HG03565 (cell line): ENCODE measurements around the gene COPS2.
"Not testable (repeated sequence)": the region's sequence is repeated elsewhere in the genome, so short reads cannot be mapped to it uniquely, and the experiment has no call there.

Experiments
- ATAC-seq: cut with Tn5 transposase; IDR thresholded peaks from one replicate; pipeline ENCODE4 v1.9.1; 2021; ENCODE audit warnings: mild to moderate bottlenecking, moderate library complexity; ENCODE audit not compliant: unreplicated experiment

Gene COPS2

DNA sequence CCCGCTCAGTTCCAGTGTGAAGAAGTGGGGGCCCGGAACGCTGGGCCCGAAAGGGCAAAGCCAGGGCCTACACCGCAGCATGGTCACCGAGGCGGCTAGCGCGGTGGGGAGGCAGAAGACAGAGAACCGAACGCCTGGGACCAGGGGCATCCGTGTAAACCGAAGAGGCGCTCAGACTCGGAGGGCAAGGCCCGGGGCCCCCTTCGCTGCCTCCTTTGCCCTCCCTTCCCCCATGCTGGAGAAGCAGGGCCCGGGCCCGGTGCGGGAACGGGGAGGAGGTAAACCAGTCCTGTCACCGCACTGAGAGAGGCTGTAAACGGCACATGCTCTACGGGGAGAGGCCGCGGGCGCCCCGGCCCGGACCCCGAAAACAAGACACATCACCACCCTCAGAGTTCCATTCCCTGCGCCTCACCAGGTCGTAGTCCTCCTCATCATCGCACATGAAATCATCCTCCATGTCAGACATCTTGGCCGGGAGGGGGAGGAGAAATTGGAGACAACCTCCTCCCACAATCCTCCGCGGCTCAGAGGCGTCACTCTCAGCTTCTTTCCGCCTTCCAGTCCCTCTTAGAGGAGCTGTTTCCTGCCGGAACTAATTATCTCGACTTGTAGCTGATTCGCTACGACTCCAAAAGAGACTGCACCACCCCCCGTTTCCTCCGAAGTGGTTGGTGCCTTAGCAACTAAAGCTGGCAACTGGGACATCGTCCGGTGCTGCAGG is at the start of gene COPS2:
Gene COPS2, minus strand, starts transcription at position 490 of the 724 bp plus-strand sequence. Its CDS starts 21 bp downstream, at position 469.
- ATAC-seq: peak; percentile 90

DNA sequence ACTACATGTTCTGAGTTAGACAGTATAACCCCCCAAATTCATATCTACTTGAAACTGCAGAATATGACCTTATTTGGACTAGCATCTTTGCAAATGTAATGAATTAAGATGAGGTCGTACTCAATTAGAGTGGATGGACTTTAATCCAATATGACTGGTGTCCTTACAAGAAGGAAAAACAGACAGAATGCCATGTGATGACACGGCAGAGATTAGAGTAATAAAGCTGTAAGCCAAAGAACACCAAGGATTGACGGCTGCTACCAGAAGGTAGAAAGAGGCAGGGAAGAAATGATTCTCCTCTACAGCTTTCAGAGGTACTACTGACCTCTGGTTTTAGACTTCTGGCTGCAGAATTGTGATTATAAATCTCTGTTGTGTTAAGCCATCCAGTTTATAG is 44.9 kb upstream of the COPS2 start:
- no peak for ATAC-seq

DNA sequence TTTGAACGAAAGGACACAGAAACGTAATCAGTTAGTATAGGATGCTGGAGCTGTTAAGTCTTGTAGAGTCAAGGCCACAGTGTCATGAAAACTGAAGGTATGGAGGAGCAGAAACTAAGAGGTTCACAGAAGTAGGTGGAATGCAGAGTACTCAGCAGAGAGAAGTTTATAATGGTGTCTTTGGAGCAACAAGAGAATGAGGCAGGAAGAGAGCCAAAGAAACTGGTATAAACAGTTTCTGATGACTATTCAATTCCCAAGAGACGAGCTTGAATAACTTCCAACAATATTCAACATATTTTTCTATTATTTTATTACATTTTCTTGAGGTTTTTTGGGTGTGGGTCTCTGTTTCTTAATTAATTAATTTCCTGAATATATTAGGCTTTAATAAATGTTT is 44.3 kb upstream of the COPS2 start:
- ATAC-seq: no peak

DNA sequence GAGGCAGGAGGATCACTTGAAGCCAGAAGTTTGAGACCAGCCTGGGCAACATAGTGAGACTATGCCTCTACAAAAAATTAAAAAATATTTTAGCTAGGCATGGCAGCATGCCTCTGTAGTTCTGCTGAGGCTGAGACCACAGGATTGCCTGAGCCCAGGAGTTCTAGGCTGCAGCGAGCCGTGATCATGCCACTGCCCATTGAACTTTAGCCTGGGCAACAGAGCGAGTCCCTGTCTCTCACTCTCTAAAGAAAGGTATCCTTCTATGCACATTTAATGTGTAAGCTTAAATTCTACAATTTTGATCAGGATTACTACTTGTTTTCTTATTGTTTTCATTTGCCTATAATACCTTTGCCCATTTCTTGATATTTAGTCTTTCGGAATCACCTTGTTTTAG is 41.5 kb upstream of the COPS2 start:
- ATAC-seq: no peak

DNA sequence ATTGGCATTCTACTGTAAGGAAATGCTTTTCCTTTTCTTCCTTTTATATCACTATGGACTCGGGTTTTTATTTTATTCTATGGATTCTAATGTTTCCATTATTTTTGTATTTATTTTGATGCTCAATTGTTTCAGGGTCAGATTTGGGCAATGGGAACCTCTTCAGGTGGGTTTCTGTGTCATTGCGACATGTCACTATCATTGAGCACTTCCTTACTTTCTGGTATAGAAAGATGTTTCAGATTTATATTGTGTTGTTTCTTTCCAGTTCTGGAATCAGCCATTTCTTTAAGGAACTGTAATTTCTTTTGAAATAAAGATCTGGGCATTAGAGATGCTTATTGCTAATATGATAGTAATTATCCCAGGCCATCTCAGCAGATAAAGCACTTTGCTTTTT is 36.5 kb upstream of the COPS2 start:
- ATAC-seq: no peak

DNA sequence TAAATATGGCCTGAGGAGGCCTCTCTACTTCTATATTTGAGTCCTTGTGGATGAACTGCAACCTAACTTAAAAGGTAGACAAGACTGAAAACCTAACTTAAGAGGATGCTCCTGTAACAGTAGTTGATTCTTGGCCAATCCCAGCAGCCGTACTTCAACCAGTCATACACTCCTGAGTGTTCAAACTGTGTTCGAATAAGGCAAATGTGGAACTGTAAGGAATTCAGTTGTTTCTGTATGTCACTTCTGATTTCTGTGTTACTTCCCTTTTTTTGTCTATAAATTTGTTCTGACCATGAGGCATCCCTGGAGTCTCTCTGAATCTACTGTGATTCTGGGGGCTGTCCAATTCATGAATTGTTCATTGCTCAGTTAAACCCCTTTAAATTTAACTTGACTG is 35.2 kb upstream of the COPS2 start:
- no peak for ATAC-seq

DNA sequence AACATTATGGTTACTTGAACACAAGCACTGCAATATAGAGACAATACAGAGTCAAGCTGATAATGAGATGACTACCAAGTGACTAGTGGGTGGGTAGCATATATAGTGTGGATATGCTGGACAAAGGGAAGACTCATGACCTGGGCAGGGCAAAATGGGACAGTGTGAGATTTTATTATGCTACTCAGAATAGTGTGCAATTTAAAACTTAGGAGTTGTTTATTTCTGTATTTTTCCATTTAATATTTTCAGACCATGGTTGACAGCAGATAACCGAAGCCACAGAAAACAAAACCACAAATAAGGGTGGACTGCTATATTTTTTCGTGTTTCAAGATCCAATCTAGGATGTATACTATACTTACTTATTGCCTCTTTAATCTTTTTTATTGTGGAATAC is 34.2 kb upstream of the COPS2 start:
- no peak for ATAC-seq

DNA sequence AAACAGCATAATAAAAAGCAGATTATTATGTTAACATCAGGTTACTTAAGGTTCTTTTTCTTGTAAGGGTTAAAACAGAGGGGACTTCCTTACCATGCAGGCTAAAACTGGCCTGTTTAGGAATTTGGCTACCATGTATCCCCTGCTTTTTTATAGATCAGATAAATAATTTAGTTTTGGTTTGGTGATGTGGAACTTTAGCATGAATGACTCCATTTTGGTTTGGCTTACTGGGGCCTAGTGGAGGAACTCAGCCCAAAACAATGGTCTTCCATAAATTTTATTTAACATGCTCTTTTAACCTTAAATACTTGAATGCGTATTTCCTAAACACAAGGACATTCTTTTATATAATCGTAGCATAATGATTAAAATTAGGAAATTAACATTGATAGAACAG is 33.5 kb upstream of the COPS2 start:
- ATAC-seq: no peak

DNA sequence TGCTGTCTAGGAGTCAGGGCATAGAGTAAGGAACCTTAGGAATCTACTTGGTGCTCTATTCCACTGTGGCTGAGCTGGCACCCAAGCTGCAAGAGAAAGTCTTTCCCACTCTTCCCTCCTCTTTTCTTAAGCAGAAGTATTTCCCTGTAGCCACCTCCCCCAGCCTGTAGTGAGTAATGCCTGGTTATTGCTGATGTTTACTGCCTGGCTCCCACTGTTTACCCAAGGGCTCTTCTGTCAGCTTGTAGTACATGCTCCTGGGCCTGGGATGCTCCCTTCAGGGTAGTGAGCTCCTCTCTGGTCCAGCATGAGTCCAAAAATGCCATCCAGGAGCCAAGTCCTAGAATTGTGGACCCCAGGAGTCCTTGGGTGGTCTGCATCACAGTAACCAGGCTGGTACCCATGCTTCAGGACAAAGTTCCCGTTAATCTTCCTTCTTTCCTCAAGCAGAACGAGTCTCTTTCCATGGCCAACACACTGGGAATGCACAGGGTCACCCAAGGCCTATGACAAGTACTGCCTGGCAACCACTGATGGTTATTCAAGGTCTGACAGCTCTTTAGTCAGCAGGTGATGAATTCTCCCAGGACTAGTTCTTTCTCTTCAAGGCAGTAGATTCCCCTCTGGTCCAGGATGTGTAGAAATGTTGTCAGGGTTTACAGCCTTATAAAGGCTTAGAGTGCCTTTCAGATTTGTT is 32.3 kb upstream of the COPS2 start:
- no peak for ATAC-seq

DNA sequence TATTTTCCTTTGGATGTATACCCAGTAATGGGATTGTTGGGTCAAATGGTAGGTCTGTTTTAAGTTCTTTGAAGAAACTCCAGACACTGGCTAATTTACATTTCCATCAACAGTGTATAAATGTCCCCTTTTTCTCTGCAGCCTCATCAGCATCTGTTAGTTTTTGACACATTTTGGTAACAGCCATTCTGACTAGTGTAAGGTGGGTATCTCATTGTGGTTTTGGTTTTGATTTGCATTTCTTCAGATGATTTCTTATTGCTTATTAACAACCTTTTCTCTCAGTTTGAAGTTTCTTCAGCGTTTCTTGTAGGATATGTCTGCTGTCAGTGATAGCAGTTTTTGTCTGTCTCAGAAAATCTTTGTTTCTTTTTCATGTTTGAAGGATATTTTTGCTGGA is 30.1 kb upstream of the COPS2 start:
- peak; percentile 66 for ATAC-seq

DNA sequence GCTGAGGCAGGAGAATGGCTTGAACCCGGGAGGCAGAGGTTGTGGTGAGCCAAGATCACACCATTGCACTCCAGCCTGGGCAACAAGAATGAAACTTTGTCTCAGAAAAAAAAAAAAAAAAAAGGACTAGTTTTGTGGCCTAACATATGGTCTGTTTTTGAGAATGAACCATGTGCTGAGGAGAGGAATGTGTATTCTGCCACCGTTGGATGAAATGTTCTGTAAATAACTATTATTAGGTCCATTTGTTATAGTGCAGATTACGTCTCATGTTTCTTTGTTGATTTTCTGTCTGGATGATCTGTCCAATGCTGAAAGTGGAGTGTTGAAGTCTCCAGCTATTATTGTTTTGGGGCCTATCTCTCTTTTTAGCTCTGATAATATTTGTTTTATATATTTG is 28.3 kb upstream of the COPS2 start:
- ATAC-seq: not testable (repeated sequence)

DNA sequence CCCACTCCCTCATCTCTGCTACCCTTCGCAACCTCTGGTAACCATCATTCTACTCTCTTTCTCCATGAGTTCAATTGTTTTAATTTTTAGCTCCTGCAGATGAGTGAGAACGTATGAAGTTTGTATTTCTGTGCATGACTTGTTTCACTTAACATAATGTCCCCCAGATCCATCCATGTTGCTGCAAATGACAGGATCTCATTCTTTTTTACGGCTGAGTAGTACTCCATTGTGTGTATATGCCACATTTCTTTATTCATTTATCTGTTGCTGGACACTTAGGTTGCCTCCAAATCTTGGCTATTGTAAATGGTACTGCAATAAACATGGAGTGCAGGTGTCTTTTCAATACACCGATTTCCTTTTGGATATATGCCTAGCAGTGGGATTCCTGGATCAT is 26.7 kb upstream of the COPS2 start:
- no peak for ATAC-seq

DNA sequence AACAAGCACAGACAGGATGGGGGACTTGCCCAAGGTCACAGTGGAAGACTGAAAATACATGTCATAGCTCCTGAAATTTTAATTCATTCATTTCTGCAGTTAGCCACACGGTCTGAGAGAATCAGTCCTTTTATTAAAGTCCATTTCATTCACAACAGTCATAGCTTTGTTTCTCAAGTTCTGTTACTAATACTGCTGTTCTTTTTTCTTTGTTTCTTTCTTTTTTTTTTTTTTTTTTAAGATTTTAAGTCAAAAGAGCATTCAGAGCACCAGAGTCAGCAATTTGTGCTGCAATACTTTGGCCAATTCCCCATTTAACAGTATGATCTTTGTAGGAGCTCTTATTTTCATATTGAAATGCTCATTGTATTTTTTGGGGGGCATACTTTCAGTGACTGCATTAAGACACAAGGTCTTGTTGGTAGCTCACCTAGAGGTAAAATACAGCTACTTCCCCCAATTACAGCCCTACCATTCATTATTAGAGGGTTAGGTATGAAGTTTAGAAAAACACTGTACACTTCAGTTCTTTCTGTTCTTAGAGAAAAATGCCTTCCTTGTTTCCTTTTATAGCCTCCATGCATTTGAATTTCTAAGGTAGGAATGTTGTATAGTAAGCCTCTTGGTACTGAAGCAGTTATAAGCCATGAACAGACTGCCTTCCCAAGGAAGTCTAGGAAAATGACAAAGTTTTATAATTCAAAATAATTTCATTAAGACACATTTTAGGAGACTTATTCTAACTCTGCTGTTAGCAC is 24.2 kb upstream of the COPS2 start:
- no peak for ATAC-seq

DNA sequence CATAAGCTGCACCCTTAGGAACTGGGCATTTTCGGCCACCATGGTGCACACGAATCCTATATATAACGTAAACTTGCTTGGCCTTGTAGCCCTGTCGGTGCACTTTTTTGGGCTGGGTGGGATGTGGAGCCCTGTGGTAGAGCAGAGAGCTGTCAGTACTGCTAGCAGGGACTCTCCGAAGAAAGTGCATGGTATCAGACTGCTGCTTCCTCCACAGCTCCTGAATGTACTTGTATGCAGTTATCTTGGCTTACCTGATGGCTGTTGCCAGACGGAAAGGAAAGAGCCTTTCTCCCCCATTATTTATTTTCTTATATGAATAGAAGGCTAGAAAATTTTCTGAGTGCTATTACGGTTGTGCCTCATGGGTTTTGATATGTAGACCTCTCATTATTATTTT is 23.1 kb upstream of the COPS2 start:
- no peak for ATAC-seq

DNA sequence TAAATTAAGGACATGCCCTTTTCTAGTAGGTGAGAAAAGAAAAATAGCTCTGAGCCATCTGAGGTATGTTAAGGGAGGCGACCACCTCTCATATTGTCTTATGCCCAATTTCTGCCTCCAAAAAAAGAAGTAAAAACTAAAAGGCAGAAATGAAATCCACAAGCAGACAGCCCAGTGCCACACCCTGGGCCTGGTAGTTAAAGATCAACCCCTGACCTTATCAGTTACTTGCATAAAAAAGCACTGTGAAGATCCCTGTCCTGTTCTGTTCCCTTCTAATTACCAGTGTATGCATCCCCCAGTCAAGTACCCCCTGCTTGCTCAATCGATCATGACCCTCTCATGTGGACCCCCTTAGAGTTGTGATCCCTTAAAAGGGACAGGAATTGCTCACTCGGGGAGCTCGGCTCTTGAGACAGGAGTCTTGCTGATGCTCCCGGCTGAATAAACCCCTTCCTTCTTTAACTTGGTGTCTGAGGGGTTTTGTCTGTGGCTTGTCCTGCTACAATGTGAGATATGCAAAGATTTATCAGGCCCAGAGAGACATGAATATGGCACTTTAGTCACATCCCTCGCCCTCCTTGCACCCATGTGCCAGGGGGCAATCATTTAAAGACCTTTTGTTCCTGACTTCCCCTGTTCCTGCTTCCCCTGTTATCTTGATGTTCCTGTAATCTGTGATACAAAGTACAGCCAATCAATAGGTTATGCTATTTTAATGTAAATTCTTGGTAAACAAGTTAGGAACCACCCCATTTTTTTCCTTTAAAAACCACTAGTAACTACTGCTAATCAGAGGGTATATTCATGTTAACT is 20.4 kb upstream of the COPS2 start:
- not testable (repeated sequence) for ATAC-seq

DNA sequence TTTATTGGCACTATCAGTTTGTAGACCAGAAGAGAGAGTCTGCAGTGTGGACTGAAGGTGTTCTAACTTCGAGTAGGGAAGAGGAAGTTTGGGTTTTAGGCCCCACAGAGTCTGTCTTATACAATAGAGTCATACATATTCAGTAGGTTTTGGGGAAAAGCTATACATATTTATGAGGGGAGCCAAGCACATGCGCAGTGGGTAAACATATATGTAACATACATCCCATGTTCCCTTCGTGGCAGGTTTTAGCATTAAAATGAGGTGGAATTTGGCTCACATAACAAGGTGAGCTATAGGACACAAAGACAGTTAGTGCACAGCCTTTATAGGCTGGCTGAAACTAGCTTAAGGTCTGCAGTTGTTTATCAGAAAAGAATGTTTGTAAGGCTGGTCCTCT is 19.5 kb upstream of the COPS2 start:
- ATAC-seq: no peak

DNA sequence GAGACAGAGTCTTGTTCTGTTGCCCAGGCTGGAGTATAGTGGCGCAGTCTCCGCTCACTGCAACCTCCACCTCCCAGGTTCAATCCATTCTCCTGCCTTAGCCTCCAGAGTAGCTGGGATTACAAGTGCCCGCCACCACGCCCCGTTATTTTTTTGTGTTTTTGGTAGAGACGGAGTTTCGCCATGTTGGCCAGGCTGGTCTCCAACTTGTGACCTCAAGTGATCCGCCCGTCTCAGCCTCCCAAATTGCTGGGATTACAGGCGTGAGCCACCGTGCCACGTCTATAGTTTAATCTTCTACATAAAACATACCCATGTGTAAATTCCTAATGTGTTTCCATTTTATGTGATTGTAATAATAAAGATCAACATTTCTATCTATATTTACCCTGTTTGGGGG is 16.4 kb upstream of the COPS2 start:
- no peak for ATAC-seq

DNA sequence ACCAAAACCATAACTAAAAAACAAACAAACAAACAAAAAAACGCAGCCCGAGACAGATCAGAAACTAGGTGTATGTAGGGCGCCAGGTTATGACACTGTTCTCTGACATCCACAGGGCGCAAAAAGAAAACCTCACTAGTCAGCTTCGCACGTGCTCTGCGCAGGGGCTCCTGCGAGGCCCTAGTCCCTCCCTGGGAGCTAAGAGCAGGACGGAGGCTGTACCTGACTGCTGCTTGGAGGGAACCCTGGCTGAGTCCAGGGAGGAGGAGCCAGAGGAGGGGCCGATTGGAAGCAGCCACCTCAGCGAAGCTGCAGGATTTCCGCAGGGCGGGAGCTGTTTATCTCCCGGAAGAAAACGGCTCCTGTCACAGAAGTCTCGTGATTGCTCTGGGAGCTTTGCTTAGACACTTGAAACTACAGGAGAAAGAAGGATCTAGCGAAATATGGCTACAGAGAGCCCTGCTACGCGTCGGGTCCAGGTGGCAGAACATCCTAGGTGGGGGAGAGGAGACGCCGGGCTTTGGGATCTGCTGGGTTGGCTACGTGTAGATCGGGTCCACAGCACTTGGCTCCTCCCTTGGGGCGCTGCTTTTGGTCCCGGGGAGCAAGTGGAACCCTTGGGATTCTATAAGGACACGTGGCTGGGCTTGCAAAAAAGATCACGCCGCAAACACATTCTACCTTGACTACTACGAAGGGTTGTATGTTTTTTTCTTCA is 14.6 kb upstream of the COPS2 start, which contains the start of gene GALK2:
Gene GALK2, plus strand, starts transcription at position 368 of the 718 bp plus-strand sequence. Its CDS starts 76 bp downstream, at position 444.
- ATAC-seq: peak; percentile 97

DNA sequence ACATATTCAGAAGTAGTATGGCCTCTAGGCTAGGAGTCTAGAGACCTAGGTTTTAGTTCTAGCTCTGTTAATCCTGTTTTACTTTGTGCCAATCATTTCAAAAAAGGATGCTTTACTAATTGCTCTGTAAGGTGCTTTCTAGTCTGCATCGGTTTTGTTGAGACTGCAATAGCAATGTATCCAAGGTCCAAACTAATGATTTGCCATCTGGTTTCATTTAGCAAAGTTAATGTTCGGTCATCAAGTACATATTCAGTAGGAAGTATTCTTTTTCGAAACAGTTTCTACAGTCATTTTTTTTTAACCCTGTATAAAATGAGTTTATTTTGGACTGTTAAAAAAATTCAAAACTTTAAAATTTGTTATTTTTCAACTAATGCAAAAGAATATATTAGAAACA is 12.6 kb upstream of the COPS2 start:
- no peak for ATAC-seq

DNA sequence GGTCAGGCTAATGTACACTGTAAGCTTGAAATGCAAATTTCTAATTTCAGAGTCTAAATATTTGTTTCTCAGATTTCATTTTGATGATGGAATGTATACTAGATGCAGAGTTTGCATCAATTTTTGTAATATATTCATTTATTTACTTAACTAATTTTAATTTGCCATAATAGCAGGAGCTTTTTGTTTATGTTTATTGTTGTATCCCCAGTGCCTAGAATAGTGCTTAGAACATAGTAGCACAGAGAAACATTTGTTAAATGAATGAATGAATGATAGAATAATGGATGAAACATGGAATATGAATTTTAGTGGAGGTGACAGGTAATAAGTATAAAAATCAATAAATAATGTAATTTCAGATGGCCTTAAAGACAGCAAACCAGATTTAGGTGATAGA is 9.5 kb upstream of the COPS2 start:
- no peak for ATAC-seq
